ENCODE measurements around the gene PDS5B.
"Not testable (repeated sequence)": the region's sequence is repeated elsewhere in the genome, so short reads cannot be mapped to it uniquely, and the experiment has no call there.

Gene PDS5B

GRCh38 chr13:32645854-32646253, 59.6 kb downstream of the PDS5B start:
- no peak for DNase-seq (ENCODE audit: low read depth in 2 of 2)

- DNase-seq (ENCODE audit: low read depth in 2 of 2) = no peak
Measured at GRCh38 chr13:32647926-32648325, 61.7 kb downstream of the PDS5B start.

GRCh38 chr13:32650705-32651311, 64.6 kb downstream of the PDS5B start:
- peak; percentile 15 to 36 for DNase-seq (ENCODE audit: low read depth in 2 of 2)

GRCh38 chr13:32657309-32657708, 71.1 kb downstream of the PDS5B start:
- DNase-seq (ENCODE audit: low read depth in 2 of 2) = no peak

- DNase-seq (ENCODE audit: low read depth in 2 of 2) = no peak
Measured at GRCh38 chr13:32659736-32660135, 73.5 kb downstream of the PDS5B start.

- DNase-seq (ENCODE audit: low read depth in 2 of 2) = no peak
Measured at GRCh38 chr13:32660227-32660626, 74.0 kb downstream of the PDS5B start.

GRCh38 chr13:32661685-32662084, 75.4 kb downstream of the PDS5B start:
- DNase-seq (ENCODE audit: low read depth in 2 of 2) = no peak

- no peak for DNase-seq (ENCODE audit: low read depth in 2 of 2)
Measured at GRCh38 chr13:32663660-32664059, 77.4 kb downstream of the PDS5B start.

- DNase-seq (ENCODE audit: low read depth in 2 of 2) = no peak
Measured at GRCh38 chr13:32666990-32667571, 80.8 kb downstream of the PDS5B start.

GRCh38 chr13:32669030-32669646, 82.9 kb downstream of the PDS5B start:
- no peak for DNase-seq (ENCODE audit: low read depth in 2 of 2)

- DNase-seq (ENCODE audit: low read depth in 2 of 2) = no peak
Measured at GRCh38 chr13:32674503-32674902, 88.3 kb downstream of the PDS5B start.

GRCh38 chr13:32676242-32676641, 90.0 kb downstream of the PDS5B start:
- DNase-seq (ENCODE audit: low read depth in 2 of 2) = no peak

GRCh38 chr13:32682130-32682529, 95.9 kb downstream of the PDS5B start:
- no peak for DNase-seq (ENCODE audit: low read depth in 2 of 2)

- no peak for DNase-seq (ENCODE audit: low read depth in 2 of 2)
Measured at GRCh38 chr13:32682740-32683139, 96.5 kb downstream of the PDS5B start.

GRCh38 chr13:32687275-32687674, 101.0 kb downstream of the PDS5B start:
- DNase-seq (ENCODE audit: low read depth in 2 of 2) = no peak

GRCh38 chr13:32695602-32696250, 109.5 kb downstream of the PDS5B start:
- no peak for DNase-seq (ENCODE audit: low read depth in 2 of 2)

- no peak for DNase-seq (ENCODE audit: low read depth in 2 of 2)
Measured at GRCh38 chr13:32707471-32707870, 121.2 kb downstream of the PDS5B start.

- DNase-seq (ENCODE audit: low read depth in 2 of 2) = no peak
Measured at GRCh38 chr13:32713397-32713796, 127.1 kb downstream of the PDS5B start.

- DNase-seq (ENCODE audit: low read depth in 2 of 2) = not testable (repeated sequence)
Measured at GRCh38 chr13:32716201-32716600, 129.9 kb downstream of the PDS5B start.

- no peak for DNase-seq (ENCODE audit: low read depth in 2 of 2)
Measured at GRCh38 chr13:32720026-32720425, 133.8 kb downstream of the PDS5B start.

GRCh38 chr13:32721131-32722034, 135.1 kb downstream of the PDS5B start:
- DNase-seq (ENCODE audit: low read depth in 2 of 2) = not testable (repeated sequence)

GRCh38 chr13:32722340-32722739, 136.1 kb downstream of the PDS5B start:
- DNase-seq (ENCODE audit: low read depth in 2 of 2) = no peak

All from activated CD8-positive, alpha-beta memory T cell treated with anti-CD3 and anti-CD28 coated beads for 4 hours (primary cell).